Erythroblast (primary cell): ENCODE results near the gene RAB43.

Source experiments
- GATA1 ChIP-seq: IDR thresholded peaks from 2 replicates; pipeline ENCODE4 v1.6.1; 2011; ENCODE audit warnings: low read depth, mild to moderate bottlenecking, control low read depth, low read length, moderate library complexity
- POLR2A ChIP-seq: IDR thresholded peaks from 2 replicates; pipeline ENCODE4 v1.6.1; 2011; ENCODE audit warnings: mild to moderate bottlenecking, low read length

DNA sequence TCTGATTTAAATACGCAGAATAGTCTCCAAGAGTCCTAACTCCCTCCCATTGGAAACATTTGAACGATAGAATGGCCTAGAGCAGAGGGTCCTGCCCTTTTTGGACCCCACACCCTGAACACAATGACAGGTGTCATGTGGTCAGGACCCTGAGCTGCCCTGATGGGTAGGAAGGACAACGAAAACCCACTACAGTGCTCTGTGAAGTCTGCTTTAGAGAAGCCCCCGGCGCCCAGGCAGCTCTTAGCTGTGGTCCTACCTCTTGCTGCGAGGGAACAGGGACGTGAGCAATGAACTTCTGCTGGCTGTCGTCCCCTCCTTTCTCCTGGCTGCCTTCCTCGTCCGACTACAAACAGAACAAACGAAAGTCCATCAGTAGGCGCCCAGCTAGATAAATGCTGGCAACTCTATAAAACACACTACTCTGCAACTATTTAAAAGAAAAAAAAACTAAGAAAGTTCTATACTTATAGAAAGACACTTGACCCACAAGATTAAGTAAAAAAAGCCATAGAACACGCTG lies 8.7 kb upstream of the RAB43 start:
- TF ChIP-seq POLR2A (no peak), GATA1 (no peak)
